Caco-2 (cell line): ENCODE data around the gene NUDCD3. TPM values are rescaled to one million over a fixed set of nuclear protein-coding genes. Genes with fewer than 3 reads are reported as not detected.

Experiments
- BruUV-seq: library from RNA; stranded (reverse); fragments of 400-500 nt; replicated peaks from 2 replicates; lab custom pipeline; 2021; lab: Mats Ljungman, UMichigan
- CTCF ChIA-PET: fragments of 300-600 bp; sonication (Branson Sonifier 250); formaldehyde crosslinking; loops from one replicate; lab custom pipeline; 2022; ENCODE audit warnings: antibody characterized with exemption; lab: Charles Lee
- POLR2A ChIA-PET: fragments of 300-600 bp; sonication (Branson Sonifier 250); formaldehyde crosslinking; loops from one replicate; lab custom pipeline; 2022; ENCODE audit warnings: antibody characterized with exemption; lab: Charles Lee
- DNase-seq, 2 experiments: peaks; one replicate each; pipeline versions ENCODE4 v3.0.0 to v3.0.0-alpha.2; 2020 to 2022
- H3K27me3 ChIP-seq: replicated peaks from 2 replicates; pipeline ENCODE4 v1.6.0; 2011; ENCODE audit warnings: low read length; ENCODE audit not compliant: control insufficient read depth, insufficient read depth
- H3K36me3 ChIP-seq: 2 replicates; pipeline ENCODE4 v1.5.1; 2011; ENCODE audit warnings: low read length; ENCODE audit not compliant: control insufficient read depth, insufficient read depth
- H3K4me1 ChIP-seq: fragments of 250-450 bp; sonication (Bioruptor Pico); 2 replicates; pipeline ENCODE4 v1.5.1; 2020; ENCODE audit warnings: mild to moderate bottlenecking
- H3K4me3 ChIP-seq: 2 replicates; pipeline ENCODE4 v1.5.1; 2011; ENCODE audit warnings: low read depth, mild to moderate bottlenecking, control low read depth, low read length
- H3K9me3 ChIP-seq: fragments of 250-450 bp; sonication (Bioruptor Pico); 2 replicates; pipeline ENCODE4 v1.5.1; 2020; ENCODE audit warnings: mild to moderate bottlenecking, moderate library complexity
- H3K27ac Mint-ChIP-seq: one replicate; pipeline ENCODE4 v1.8.0; 2022; ENCODE audit warnings: mixed read lengths; ENCODE audit not compliant: unreplicated experiment
- H3K27me3 Mint-ChIP-seq: one replicate; pipeline ENCODE4 v1.8.0; 2022; ENCODE audit warnings: mixed read lengths; ENCODE audit not compliant: insufficient read depth, unreplicated experiment
- H3K36me3 Mint-ChIP-seq: one replicate; pipeline ENCODE4 v1.8.0; 2022; ENCODE audit warnings: mild to moderate bottlenecking, mixed read lengths; ENCODE audit not compliant: insufficient read depth, unreplicated experiment
- H3K4me1 Mint-ChIP-seq: one replicate; pipeline ENCODE4 v1.8.0; 2022; ENCODE audit warnings: low read depth, mixed read lengths; ENCODE audit not compliant: unreplicated experiment
- H3K4me3 Mint-ChIP-seq: one replicate; pipeline ENCODE4 v1.8.0; 2022; ENCODE audit warnings: mild to moderate bottlenecking, moderate library complexity, mixed read lengths; ENCODE audit not compliant: unreplicated experiment
- H3K9me3 Mint-ChIP-seq: one replicate; pipeline ENCODE4 v1.8.0; 2022; ENCODE audit warnings: mixed read lengths; ENCODE audit not compliant: unreplicated experiment
- intact Hi-C: fragments of 100-400 bp; cut with micrococcal nuclease; formaldehyde crosslinking; loops from one replicate; pipeline ENCODE4 v1.10.0; 2022; ENCODE audit not compliant: unreplicated experiment
- total RNA-seq: library from RNA; stranded (reverse); gene quantifications from 2 replicates; pipeline ENCODE4 v1.2.3, GENCODE V29; 2022
- TF ChIP-seq, protein P1 (sequence below), 2 experiments: fragments of 200-600 bp in 1 of 2; IDR thresholded peaks; 1 replicate in 1 of 2; 2 replicates in 1 of 2; pipeline versions ENCODE4 v1.5.1 to v1.8.0; 2011 to 2022; ENCODE audit warnings: antibody characterized with exemption in 1 of 2, control low read depth in 1 of 2, inconsistent platforms in 1 of 2, low read depth in 1 of 2, low read length in 1 of 2, mild to moderate bottlenecking in 1 of 2, moderate library complexity in 1 of 2; ENCODE audit not compliant: insufficient read depth in 1 of 2, severe bottlenecking in 1 of 2, unreplicated experiment in 1 of 2

Gene NUDCD3
- total RNA-seq, 1 experiment from 2014 or later = 116 TPM

DNA sequence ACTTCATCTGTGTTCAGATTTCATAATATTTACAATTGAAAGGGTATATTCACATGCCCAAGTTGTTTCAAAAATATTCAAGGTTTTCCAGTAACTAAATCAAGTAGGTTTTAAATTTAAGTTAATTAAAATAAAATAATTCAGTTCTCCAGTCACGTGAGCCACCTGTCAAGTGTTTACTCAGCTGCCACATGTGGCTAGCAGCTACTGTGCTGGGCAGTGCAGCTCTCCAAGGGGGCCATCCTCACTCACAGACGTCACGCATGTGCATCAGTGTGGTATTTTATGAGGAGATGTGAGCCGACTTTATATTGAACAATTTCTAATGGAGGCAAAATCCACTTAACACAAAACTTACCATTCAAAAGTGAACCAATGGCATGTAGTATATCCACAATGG, 95.4 kb downstream of the NUDCD3 start:
- Histone ChIP-seq H3K27me3 (no peaks in the 10 kb centered on the region), H3K4me1 (no peaks in the 10 kb centered on the region), H3K9me3 (no peaks in the 10 kb centered on the region), H3K4me3 (no peak overlapping the region), H3K36me3 (peaks cover 1% of the 10 kb centered on the region)
- ChIA-PET CTCF (no interaction called here), POLR2A (no interaction called here)
- Mint-ChIP-seq H3K4me3 (no peak overlapping the region), H3K27me3 (no peaks in the 10 kb centered on the region), H3K4me1 (no peaks in the 10 kb centered on the region), H3K27ac (no peak overlapping the region), H3K9me3 (no peaks in the 10 kb centered on the region), H3K36me3 (peaks cover 20% of the 10 kb centered on the region)
- no peak for DNase-seq
- no TSS peak for BruUV-seq
- TF ChIP-seq, protein P1, sequence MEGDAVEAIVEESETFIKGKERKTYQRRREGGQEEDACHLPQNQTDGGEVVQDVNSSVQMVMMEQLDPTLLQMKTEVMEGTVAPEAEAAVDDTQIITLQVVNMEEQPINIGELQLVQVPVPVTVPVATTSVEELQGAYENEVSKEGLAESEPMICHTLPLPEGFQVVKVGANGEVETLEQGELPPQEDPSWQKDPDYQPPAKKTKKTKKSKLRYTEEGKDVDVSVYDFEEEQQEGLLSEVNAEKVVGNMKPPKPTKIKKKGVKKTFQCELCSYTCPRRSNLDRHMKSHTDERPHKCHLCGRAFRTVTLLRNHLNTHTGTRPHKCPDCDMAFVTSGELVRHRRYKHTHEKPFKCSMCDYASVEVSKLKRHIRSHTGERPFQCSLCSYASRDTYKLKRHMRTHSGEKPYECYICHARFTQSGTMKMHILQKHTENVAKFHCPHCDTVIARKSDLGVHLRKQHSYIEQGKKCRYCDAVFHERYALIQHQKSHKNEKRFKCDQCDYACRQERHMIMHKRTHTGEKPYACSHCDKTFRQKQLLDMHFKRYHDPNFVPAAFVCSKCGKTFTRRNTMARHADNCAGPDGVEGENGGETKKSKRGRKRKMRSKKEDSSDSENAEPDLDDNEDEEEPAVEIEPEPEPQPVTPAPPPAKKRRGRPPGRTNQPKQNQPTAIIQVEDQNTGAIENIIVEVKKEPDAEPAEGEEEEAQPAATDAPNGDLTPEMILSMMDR (IDR thresholded peaks at IDR 0.05; ENCODE audit: insufficient read depth in 1 of 2, low read depth in 1 of 2, low read length in 1 of 2, severe bottlenecking in 1 of 2, unreplicated experiment in 1 of 2) = no peak
- intact Hi-C loops = no loop called here

DNA sequence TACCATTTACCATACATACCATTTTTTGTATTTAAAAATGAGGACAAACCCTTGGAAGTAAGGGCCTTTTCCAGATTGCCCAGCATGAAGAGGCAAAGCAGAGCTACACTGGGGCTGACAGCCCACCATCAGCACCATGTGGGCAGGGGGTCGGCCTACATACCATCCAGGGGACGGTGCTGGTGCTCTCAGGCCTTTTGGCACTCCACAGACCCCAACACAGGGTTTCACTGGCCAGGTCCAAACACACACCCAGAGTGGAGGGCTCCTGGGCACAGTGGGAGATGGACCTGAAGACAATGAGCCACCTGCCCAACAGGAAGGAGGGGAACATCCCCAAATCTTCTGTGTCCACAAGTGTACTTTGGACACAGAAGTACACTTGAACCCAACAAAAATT, 95.8 kb downstream of the NUDCD3 start:
- H3K9me3 ChIP-seq = no peaks in the 10 kb centered on the region
- TF ChIP-seq, protein P1 (IDR thresholded peaks at IDR 0.05; ENCODE audit: insufficient read depth in 1 of 2, low read depth in 1 of 2, low read length in 1 of 2, severe bottlenecking in 1 of 2, unreplicated experiment in 1 of 2) = no peak
- no peaks in the 10 kb centered on the region for H3K27me3 Mint-ChIP-seq
- no peaks in the 10 kb centered on the region for H3K27me3 ChIP-seq
- no peaks in the 10 kb centered on the region for H3K4me1 Mint-ChIP-seq
- CTCF ChIA-PET = no interaction called here
- POLR2A ChIA-PET = no interaction called here
- no peak overlapping the region for H3K4me3 Mint-ChIP-seq
- H3K4me3 ChIP-seq = no peak overlapping the region
- H3K9me3 Mint-ChIP-seq = no peaks in the 10 kb centered on the region
- H3K4me1 ChIP-seq = no peaks in the 10 kb centered on the region
- peaks cover 21% of the 10 kb centered on the region for H3K36me3 Mint-ChIP-seq
- DNase-seq = no peak
- no TSS peak for BruUV-seq
- no peak overlapping the region for H3K27ac Mint-ChIP-seq
- intact Hi-C loops = no loop called here
- peaks cover 1% of the 10 kb centered on the region for H3K36me3 ChIP-seq

DNA sequence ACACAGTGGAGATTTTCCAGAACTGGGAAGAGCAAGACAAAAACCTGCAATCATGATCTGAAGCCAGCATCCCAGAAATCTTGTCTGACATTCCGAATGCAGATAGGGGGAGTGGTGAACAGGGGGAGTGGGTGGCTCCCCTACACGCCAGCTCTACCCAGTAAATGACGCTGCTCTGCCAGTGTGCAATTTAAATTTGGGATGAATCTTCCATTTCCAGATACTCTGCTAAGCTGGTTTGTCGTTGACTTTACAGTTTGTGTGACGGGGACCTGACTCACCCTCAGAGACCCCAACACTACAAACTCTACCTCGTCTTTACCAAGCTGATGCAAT, 96.4 kb downstream of the NUDCD3 start:
- Mint-ChIP-seq H3K4me3 (no peak overlapping the region), H3K27ac (no peak overlapping the region), H3K9me3 (no peaks in the 10 kb centered on the region), H3K36me3 (peaks cover 21% of the 10 kb centered on the region), H3K4me1 (no peaks in the 10 kb centered on the region), H3K27me3 (no peaks in the 10 kb centered on the region)
- Histone ChIP-seq H3K4me1 (no peaks in the 10 kb centered on the region), H3K36me3 (peaks cover 1% of the 10 kb centered on the region), H3K9me3 (no peaks in the 10 kb centered on the region), H3K4me3 (no peak overlapping the region), H3K27me3 (no peaks in the 10 kb centered on the region)
- ChIA-PET CTCF (no interaction called here), POLR2A (interaction anchor here (0.6 kb wide), 1 partner anchor 117 kb away, joined by 3 read pairs; no protein-coding TSS in a partner anchor)
- DNase-seq = no peak
- intact Hi-C loops = no loop called here
- BruUV-seq = no TSS peak
- TF ChIP-seq, protein P1 (IDR thresholded peaks at IDR 0.05; ENCODE audit: insufficient read depth in 1 of 2, low read depth in 1 of 2, low read length in 1 of 2, severe bottlenecking in 1 of 2, unreplicated experiment in 1 of 2) = no peak
